ENCODE measurements around the gene IFITM2.
"Not testable (repeated sequence)": the region's sequence is repeated elsewhere in the genome, so short reads cannot be mapped to it uniquely, and the experiment has no call there.

DNA sequence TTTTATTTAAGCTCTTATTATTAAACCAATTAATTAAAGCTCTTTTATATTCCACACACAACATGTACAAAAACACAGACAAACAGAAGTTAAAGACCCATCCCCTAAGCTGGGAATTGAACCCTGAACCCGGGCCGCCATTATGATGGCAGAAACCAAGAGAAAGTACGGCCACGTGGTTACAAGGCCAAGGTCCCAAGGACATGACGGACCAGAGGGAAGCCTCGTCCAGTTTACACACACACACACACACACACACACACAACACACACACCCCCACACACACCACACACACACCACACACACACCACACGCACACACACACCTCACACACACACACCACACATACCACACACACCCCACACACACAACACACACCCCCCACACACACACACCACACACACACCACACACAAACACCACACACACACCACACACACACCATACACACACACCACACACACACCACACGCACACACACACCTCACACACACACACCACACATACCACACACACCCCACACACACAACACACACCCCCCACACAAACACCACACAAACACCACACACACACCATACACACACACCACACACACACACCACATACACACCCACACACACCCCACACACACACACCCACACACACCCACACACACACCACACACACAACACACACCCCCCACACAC is 41.8 kb downstream of the IFITM2 start:
- TF ChIP-seq, protein P1, sequence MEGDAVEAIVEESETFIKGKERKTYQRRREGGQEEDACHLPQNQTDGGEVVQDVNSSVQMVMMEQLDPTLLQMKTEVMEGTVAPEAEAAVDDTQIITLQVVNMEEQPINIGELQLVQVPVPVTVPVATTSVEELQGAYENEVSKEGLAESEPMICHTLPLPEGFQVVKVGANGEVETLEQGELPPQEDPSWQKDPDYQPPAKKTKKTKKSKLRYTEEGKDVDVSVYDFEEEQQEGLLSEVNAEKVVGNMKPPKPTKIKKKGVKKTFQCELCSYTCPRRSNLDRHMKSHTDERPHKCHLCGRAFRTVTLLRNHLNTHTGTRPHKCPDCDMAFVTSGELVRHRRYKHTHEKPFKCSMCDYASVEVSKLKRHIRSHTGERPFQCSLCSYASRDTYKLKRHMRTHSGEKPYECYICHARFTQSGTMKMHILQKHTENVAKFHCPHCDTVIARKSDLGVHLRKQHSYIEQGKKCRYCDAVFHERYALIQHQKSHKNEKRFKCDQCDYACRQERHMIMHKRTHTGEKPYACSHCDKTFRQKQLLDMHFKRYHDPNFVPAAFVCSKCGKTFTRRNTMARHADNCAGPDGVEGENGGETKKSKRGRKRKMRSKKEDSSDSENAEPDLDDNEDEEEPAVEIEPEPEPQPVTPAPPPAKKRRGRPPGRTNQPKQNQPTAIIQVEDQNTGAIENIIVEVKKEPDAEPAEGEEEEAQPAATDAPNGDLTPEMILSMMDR (IDR thresholded peaks at IDR 0.05): not testable (repeated sequence)
- not testable (repeated sequence) for TF ChIP-seq POLR2A (IDR thresholded peaks at IDR 0.05)

Data from body of pancreas (tissue), 4 donors.